Endothelial cell (in vitro differentiated cells): ENCODE results near the gene MUC3A. TPM values are rescaled to one million over a fixed set of nuclear protein-coding genes. Genes with fewer than 3 reads are reported as not detected.
"Not testable (repeated sequence)": the region's sequence is repeated elsewhere in the genome, so short reads cannot be mapped to it uniquely, and the experiment has no call there.

ENCODE experiments used
- DNase-seq: peaks from one replicate; pipeline ENCODE4 v3.0.0; 2021; ENCODE audit warnings: low spot score
- H3K27ac Mint-ChIP-seq: one replicate; pipeline ENCODE4 v1.8.0; 2021; ENCODE audit warnings: mixed read lengths, inconsistent platforms; ENCODE audit not compliant: unreplicated experiment
- H3K27me3 Mint-ChIP-seq: one replicate; pipeline ENCODE4 v1.8.0; 2021; ENCODE audit warnings: mild to moderate bottlenecking, moderate library complexity, mixed read lengths, inconsistent platforms; ENCODE audit not compliant: unreplicated experiment
- H3K36me3 Mint-ChIP-seq: one replicate; pipeline ENCODE4 v1.8.0; 2021; ENCODE audit warnings: mild to moderate bottlenecking, low read depth, mixed read lengths, inconsistent platforms; ENCODE audit not compliant: unreplicated experiment
- H3K4me1 Mint-ChIP-seq: one replicate; pipeline ENCODE4 v1.8.0; 2021; ENCODE audit warnings: mild to moderate bottlenecking, mixed read lengths, inconsistent platforms; ENCODE audit not compliant: unreplicated experiment
- H3K4me3 Mint-ChIP-seq: one replicate; pipeline ENCODE4 v1.8.0; 2021; ENCODE audit warnings: mild to moderate bottlenecking, mixed read lengths, inconsistent platforms; ENCODE audit not compliant: unreplicated experiment
- H3K9me3 Mint-ChIP-seq: one replicate; pipeline ENCODE4 v1.8.0; 2021; ENCODE audit warnings: mixed read lengths, inconsistent platforms; ENCODE audit not compliant: unreplicated experiment
- CTCF ChIP-seq: fragments of 200-600 bp; sonication (generic); IDR thresholded peaks from one replicate; pipeline ENCODE4 v1.5.0; 2021; ENCODE audit warnings: antibody characterized with exemption; ENCODE audit not compliant: unreplicated experiment
- total RNA-seq: library from RNA; stranded (reverse); fragmentation: NEBNext Ultra II Directional; extraction: Animal tissue kit (Norgen Biotek cat#: 25700); gene quantifications from one replicate; pipeline ENCODE4 v1.2.1, GENCODE V29; 2021; ENCODE audit not compliant: unreplicated experiment

MUC3A gene
- total RNA-seq, 1 donor from 2014 or later: 3.4 TPM

GRCh38 chr7:100921039-100921438 lies 28.3 kb upstream of the MUC3A start:
- Mint-ChIP-seq H3K36me3 (no peaks in the 10 kb centered on the region), H3K9me3 (peaks cover 4% of the 10 kb centered on the region), H3K27ac (no peak overlapping the region), H3K27me3 (peaks cover 2% of the 10 kb centered on the region), H3K4me1 (no peaks in the 10 kb centered on the region), H3K4me3 (no peak overlapping the region)
- no peak for DNase-seq
- no peak for TF ChIP-seq CTCF

GRCh38 chr7:100923616-100924015 lies 25.7 kb upstream of the MUC3A start:
- not testable (repeated sequence) for H3K9me3 Mint-ChIP-seq, H3K27ac Mint-ChIP-seq, H3K4me1 Mint-ChIP-seq, H3K36me3 Mint-ChIP-seq, H3K27me3 Mint-ChIP-seq, H3K4me3 Mint-ChIP-seq, DNase-seq

GRCh38 chr7:100929808-100930174 lies 19.5 kb upstream of the MUC3A start:
- Mint-ChIP-seq H3K4me3 (no peak overlapping the region), H3K27ac (no peak overlapping the region), H3K4me1 (no peaks in the 10 kb centered on the region), H3K9me3 (no peaks in the 10 kb centered on the region), H3K36me3 (peaks cover 3% of the 10 kb centered on the region), H3K27me3 (peaks cover 6% of the 10 kb centered on the region)
- TF ChIP-seq CTCF: no peak
- no peak for DNase-seq

- H3K27ac Mint-ChIP-seq: no peak overlapping the region
- H3K4me3 Mint-ChIP-seq: no peak overlapping the region
- H3K9me3 Mint-ChIP-seq: no peaks in the 10 kb centered on the region
- H3K4me1 Mint-ChIP-seq: no peaks in the 10 kb centered on the region
- TF ChIP-seq CTCF: no peak
- peaks cover 3% of the 10 kb centered on the region for H3K36me3 Mint-ChIP-seq
- H3K27me3 Mint-ChIP-seq: peaks cover 3% of the 10 kb centered on the region
- no peak for DNase-seq
These were observed 15.6 kb upstream of the MUC3A start for GRCh38 chr7:100933734-100934133.

GRCh38 chr7:100935381-100935780 lies 14.0 kb upstream of the MUC3A start:
- H3K9me3 Mint-ChIP-seq: not testable (repeated sequence)

GRCh38 chr7:100936167-100936566 lies 13.2 kb upstream of the MUC3A start:
- not testable (repeated sequence) for H3K27ac Mint-ChIP-seq, H3K4me3 Mint-ChIP-seq, H3K36me3 Mint-ChIP-seq, H3K27me3 Mint-ChIP-seq, H3K4me1 Mint-ChIP-seq, H3K9me3 Mint-ChIP-seq, DNase-seq

More at GRCh38 chr7:100935381-100935780, 14.0 kb upstream of the MUC3A start:
- H3K4me3 Mint-ChIP-seq, DNase-seq, H3K4me1 Mint-ChIP-seq, H3K27ac Mint-ChIP-seq, H3K27me3 Mint-ChIP-seq, H3K36me3 Mint-ChIP-seq: not testable (repeated sequence)
